ENCODE measurements around the gene RNF217. TPM values are rescaled to one million over a fixed set of nuclear protein-coding genes. Genes with fewer than 3 reads are reported as not detected.

The RNF217 gene
- total RNA-seq, 1 donor from 2014 or later: 42.2 TPM

GRCh38 chr6:125129354-125129753 is 167.1 kb downstream of the RNF217 start:
- DNase-seq: peak; percentile 45

GRCh38 chr6:125132058-125132457 is 169.8 kb downstream of the RNF217 start:
- DNase-seq: no peak

DNA sequence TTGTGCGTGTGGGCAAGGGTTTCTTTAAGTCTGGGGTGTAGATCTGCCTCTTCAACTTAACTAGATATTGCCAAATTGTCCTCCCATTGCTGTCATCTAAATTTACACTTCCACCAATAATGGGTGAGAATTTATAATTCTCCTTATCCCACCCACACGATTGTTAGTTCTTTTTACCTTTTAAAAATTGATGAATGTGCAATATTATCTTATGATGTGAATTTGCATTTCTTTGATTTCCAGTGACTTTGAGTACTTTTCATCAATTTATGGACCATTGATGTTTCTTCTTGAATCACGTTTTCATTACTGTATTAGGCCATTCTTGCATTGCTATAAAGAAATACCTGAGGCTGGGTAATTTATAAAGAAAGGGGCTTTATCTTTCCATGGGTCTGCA is 174.1 kb downstream of the RNF217 start:
- no peak for DNase-seq

- no peak for DNase-seq
Observed at GRCh38 chr6:125138083-125138482, 175.8 kb downstream of the RNF217 start.

GRCh38 chr6:125140808-125141207 is 178.6 kb downstream of the RNF217 start:
- no peak for DNase-seq

Other genes with a start within 250 kb of the RNF217 start
- gene TPD52L1, start 191.3 kb downstream of the RNF217 start, total RNA-seq: 75.4 TPM

All from tongue (tissue), 2 donors.